HUDEP-2 (cell line): ENCODE results near the gene CCNB2.
A peak's percentile ranks its signal among the peaks of the same experiment; 100 is the strongest.
"Not testable (repeated sequence)": the region's sequence is repeated elsewhere in the genome, so short reads cannot be mapped to it uniquely, and the experiment has no call there.

Experiments used
- DNase-seq, 76 experiments: peaks; one replicate each; lab custom pipeline; 2025; ENCODE audit not compliant: unreplicated experiment in 76 of 76; lab: John Stamatoyannopoulos, UW

CCNB2 gene

GRCh38 chr15:59131969-59132562 lies 27.1 kb downstream of the CCNB2 start:
- no peak for DNase-seq

- DNase-seq: no peak
Observed at GRCh38 chr15:59133929-59134427, 29.0 kb downstream of the CCNB2 start.

GRCh38 chr15:59137566-59137965 lies 32.6 kb downstream of the CCNB2 start:
- no peak for DNase-seq

GRCh38 chr15:59138243-59138642 lies 33.3 kb downstream of the CCNB2 start:
- DNase-seq: peak in 64 of 76 experiments; percentile 1 to 71 (median 44)

- no peak for DNase-seq
Observed at GRCh38 chr15:59140422-59141226, 35.7 kb downstream of the CCNB2 start.

- DNase-seq: no peak
Observed at GRCh38 chr15:59143281-59143680, 38.3 kb downstream of the CCNB2 start.

GRCh38 chr15:59144594-59144993 lies 39.6 kb downstream of the CCNB2 start:
- not testable (repeated sequence) for DNase-seq

GRCh38 chr15:59147666-59148065 lies 42.7 kb downstream of the CCNB2 start:
- no peak for DNase-seq

- DNase-seq: no peak
Observed at GRCh38 chr15:59148153-59148833, 43.3 kb downstream of the CCNB2 start.

- no peak for DNase-seq
Observed at GRCh38 chr15:59150185-59150584, 45.2 kb downstream of the CCNB2 start.

- DNase-seq: no peak
Observed at GRCh38 chr15:59152694-59153450, 47.9 kb downstream of the CCNB2 start.

GRCh38 chr15:59153466-59153865 lies 48.5 kb downstream of the CCNB2 start:
- DNase-seq: no peak

GRCh38 chr15:59154243-59154642 lies 49.3 kb downstream of the CCNB2 start:
- no peak for DNase-seq

- no peak for DNase-seq
Observed at GRCh38 chr15:59155431-59155830, 50.5 kb downstream of the CCNB2 start.

GRCh38 chr15:59157396-59157795 lies 52.5 kb downstream of the CCNB2 start:
- no peak for DNase-seq

- no peak for DNase-seq
Observed at GRCh38 chr15:59157840-59158700, 53.1 kb downstream of the CCNB2 start.

- DNase-seq: no peak
Observed at GRCh38 chr15:59158701-59159034, 53.7 kb downstream of the CCNB2 start.

- no peak for DNase-seq
Observed at GRCh38 chr15:59159210-59159609, 54.3 kb downstream of the CCNB2 start.

- peak in 6 of 76 experiments; percentile 4 to 32 (median 8) for DNase-seq
Observed at GRCh38 chr15:59160880-59161593, 56.1 kb downstream of the CCNB2 start.
